HEK293T (cell line): ENCODE data around the gene DAPK1.

Source experiments
- CTCF ChIA-PET: fragments of 350-600 bp; formaldehyde crosslinking; extraction: SDS; loops from one replicate; lab custom pipeline; 2021; ENCODE audit warnings: antibody characterized with exemption, inconsistent platforms; lab: Yijun Ruan, JAX
- POLR2A ChIA-PET: fragments of 350-600 bp; formaldehyde crosslinking; extraction: SDS; loops from one replicate; lab custom pipeline; 2020; ENCODE audit warnings: antibody characterized with exemption, inconsistent platforms; lab: Yijun Ruan, JAX
- DNase-seq: peaks from one replicate; pipeline ENCODE4 v3.0.0; 2012; ENCODE audit warnings: mixed read lengths; ENCODE audit errors: extremely low spot score
- ARNT ChIP-seq: fragments of 450-650 bp; IDR thresholded peaks from 2 replicates; pipeline ENCODE4 v1.6.1; 2017; ENCODE audit warnings: mild to moderate bottlenecking
- BHLHE40 ChIP-seq: fragments of 450-650 bp; IDR thresholded peaks from 2 replicates; pipeline ENCODE4 v1.6.1; 2016; ENCODE audit warnings: mild to moderate bottlenecking, moderate library complexity, borderline replicate concordance
- CTBP1 ChIP-seq: fragments of 450-650 bp; IDR thresholded peaks from 2 replicates; pipeline ENCODE4 v1.6.1; 2016; ENCODE audit warnings: borderline replicate concordance
- ELF4 ChIP-seq: fragments of 450-650 bp; IDR thresholded peaks from 2 replicates; pipeline ENCODE4 v1.6.1; 2017; ENCODE audit warnings: antibody characterized with exemption
- FOXA1 ChIP-seq: fragments of 450-650 bp; IDR thresholded peaks from 2 replicates; pipeline ENCODE4 v1.6.1; 2016; ENCODE audit warnings: mild to moderate bottlenecking
- FOXK2 ChIP-seq: fragments of 450-650 bp; IDR thresholded peaks from 2 replicates; pipeline ENCODE4 v1.6.1; 2016; ENCODE audit warnings: mild to moderate bottlenecking
- FOXM1 ChIP-seq: fragments of 450-650 bp; IDR thresholded peaks from 2 replicates; pipeline ENCODE4 v1.6.1; 2017; ENCODE audit warnings: mild to moderate bottlenecking, borderline replicate concordance
- HDGF ChIP-seq: fragments of 450-650 bp; IDR thresholded peaks from 2 replicates; pipeline ENCODE4 v1.6.1; 2017; ENCODE audit warnings: antibody characterized with exemption, borderline replicate concordance
- L3MBTL2 ChIP-seq: fragments of 450-650 bp; conservative IDR thresholded peaks from 2 replicates; pipeline ENCODE4 v1.6.1; 2016; ENCODE audit warnings: mild to moderate bottlenecking
- LEF1 ChIP-seq: fragments of 450-650 bp; IDR thresholded peaks from 2 replicates; pipeline ENCODE4 v1.6.1; 2017; ENCODE audit warnings: mild to moderate bottlenecking, borderline replicate concordance
- NFRKB ChIP-seq: fragments of 450-650 bp; IDR thresholded peaks from 2 replicates; pipeline ENCODE4 v1.6.1; 2016; ENCODE audit warnings: mild to moderate bottlenecking, moderate library complexity
- SP1 ChIP-seq: fragments of 450-650 bp; IDR thresholded peaks from 2 replicates; pipeline ENCODE4 v1.6.1; 2017
- SUZ12 ChIP-seq: fragments of 450-650 bp; IDR thresholded peaks from 2 replicates; pipeline ENCODE4 v1.6.1; 2016; ENCODE audit warnings: mild to moderate bottlenecking
- TARDBP ChIP-seq: fragments of 450-650 bp; IDR thresholded peaks from 2 replicates; pipeline ENCODE4 v1.6.1; 2016
- ZNF384 ChIP-seq: fragments of 450-650 bp; IDR thresholded peaks from 2 replicates; pipeline ENCODE4 v1.6.1; 2016
- TF ChIP-seq, protein P1 (sequence below): fragments of 450-650 bp; IDR thresholded peaks from 2 replicates; pipeline ENCODE4 v1.6.1; 2016

Gene DAPK1

DNA sequence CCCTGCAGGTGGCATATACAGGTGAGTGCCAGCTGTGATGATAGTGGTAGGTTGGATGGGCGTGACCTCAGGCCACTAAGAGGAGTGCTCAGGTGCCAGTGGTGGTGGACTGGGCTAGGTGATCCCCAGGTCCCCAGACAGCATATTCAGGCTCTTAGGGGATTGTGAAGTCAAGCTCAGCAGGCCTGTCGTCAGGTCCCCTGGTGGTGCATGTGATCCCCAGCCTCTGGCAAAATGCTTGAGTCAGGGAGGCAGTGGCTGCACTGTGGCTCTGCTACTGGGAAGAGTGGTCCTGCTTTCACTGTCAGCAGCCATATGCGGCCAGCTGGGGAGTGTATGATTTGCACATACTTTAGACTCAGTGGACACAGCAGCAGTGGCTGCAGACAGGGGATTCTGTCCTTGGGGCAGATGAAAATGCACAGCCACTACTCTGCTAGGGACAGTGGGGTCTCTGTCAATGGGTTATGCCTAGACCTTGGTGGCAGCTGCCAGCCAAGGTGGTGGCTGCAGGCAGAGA is 196.6 kb downstream of the DAPK1 start:
- no peak for TF ChIP-seq L3MBTL2
- no peak for TF ChIP-seq FOXK2
- no peak for TF ChIP-seq SUZ12
- TF ChIP-seq FOXM1: no peak
- TF ChIP-seq ARNT: no peak
- no peak for TF ChIP-seq CTBP1
- TF ChIP-seq, protein P1, sequence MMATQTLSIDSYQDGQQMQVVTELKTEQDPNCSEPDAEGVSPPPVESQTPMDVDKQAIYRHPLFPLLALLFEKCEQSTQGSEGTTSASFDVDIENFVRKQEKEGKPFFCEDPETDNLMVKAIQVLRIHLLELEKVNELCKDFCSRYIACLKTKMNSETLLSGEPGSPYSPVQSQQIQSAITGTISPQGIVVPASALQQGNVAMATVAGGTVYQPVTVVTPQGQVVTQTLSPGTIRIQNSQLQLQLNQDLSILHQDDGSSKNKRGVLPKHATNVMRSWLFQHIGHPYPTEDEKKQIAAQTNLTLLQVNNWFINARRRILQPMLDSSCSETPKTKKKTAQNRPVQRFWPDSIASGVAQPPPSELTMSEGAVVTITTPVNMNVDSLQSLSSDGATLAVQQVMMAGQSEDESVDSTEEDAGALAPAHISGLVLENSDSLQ: no peak
- no peak for TF ChIP-seq LEF1
- TF ChIP-seq BHLHE40: no peak
- no peak for TF ChIP-seq FOXA1
- TF ChIP-seq HDGF: no peak
- TF ChIP-seq SP1: no peak
- TF ChIP-seq TARDBP: no peak
- ChIA-PET CTCF (no interaction called here), POLR2A (no interaction called here)
- DNase-seq: no peak

GRCh38 chr9:87695523-87695922 is 197.9 kb downstream of the DAPK1 start:
- ChIA-PET CTCF (no interaction called here), POLR2A (no interaction called here)
- DNase-seq: no peak
- TF ChIP-seq NFRKB (no peak), FOXM1 (no peak), ELF4 (no peak), FOXK2 (no peak), TARDBP (no peak)
- TF ChIP-seq, protein P1: no peak

DNA sequence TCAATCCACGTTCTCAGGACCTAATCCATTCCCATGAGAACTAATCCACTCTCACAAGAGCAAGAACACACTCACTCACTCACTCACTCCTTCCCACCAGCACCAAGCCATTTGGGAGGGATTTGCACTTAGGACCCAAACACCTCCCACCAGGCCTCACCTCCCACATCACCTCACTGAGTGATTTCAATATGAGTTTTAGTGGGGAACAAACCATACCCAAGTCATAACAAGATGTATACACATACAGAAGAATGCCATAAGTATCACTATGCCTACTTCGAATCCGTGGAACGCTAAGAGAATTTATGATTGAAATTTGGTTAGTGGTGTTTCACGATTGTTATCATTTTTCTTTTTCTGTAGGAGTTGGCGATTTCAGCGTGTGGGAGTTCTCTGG is 199.0 kb downstream of the DAPK1 start:
- POLR2A ChIA-PET: no interaction called here
- CTCF ChIA-PET: no interaction called here

GRCh38 chr9:87698069-87698809 is 200.6 kb downstream of the DAPK1 start:
- no peak for DNase-seq
- ChIA-PET POLR2A (no interaction called here), CTCF (no interaction called here)
- TF ChIP-seq FOXK2 (no peak), ELF4 (no peak), ARNT (no peak), BHLHE40 (no peak), ZNF384 (no peak), SUZ12 (no peak), SP1 (no peak), TARDBP (no peak), FOXA1 (no peak), NFRKB (no peak), L3MBTL2 (no peak), HDGF (no peak), LEF1 (no peak), FOXM1 (no peak), CTBP1 (no peak)
- TF ChIP-seq, protein P1: no peak

More for the DNA sequence above, 199.0 kb downstream of the DAPK1 start:
- TF ChIP-seq SP1 (no peak), HDGF (no peak)
- TF ChIP-seq, protein P1: no peak
- no peak for DNase-seq

DNA sequence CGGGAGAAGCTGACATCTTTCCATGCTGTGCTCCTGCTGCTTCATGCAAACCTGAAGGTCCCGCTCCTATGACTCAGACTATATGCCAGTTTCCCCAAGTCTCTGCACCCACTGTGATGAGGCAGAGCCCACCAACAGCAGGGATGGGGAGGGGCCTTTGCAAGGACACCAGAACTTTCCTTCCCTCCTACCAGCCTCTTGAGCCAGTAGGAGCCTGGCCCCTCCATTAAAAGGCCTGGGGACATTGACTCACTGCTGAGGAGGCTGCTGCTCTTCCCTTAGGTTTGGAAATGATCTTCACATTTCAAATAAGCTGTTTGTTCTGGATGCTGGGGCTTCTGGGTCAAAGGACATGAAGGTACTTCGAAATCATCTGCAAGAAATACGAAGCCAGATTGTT is 202.2 kb downstream of the DAPK1 start:
- no peak for DNase-seq
- TF ChIP-seq L3MBTL2: no peak
- no peak for TF ChIP-seq FOXM1
- POLR2A ChIA-PET: interaction anchor here (0.6 kb wide), 1 partner anchor 96 kb away, joined by 3 read pairs; no protein-coding TSS in a partner anchor
- CTCF ChIA-PET: no interaction called here

GRCh38 chr9:87701491-87701890 is 203.8 kb downstream of the DAPK1 start:
- TF ChIP-seq LEF1 (no peak), FOXM1 (no peak), SUZ12 (no peak), NFRKB (no peak), ELF4 (no peak), TARDBP (no peak), ZNF384 (no peak), CTBP1 (no peak), BHLHE40 (no peak), L3MBTL2 (no peak), HDGF (no peak)
- TF ChIP-seq, protein P1: no peak
- POLR2A ChIA-PET: no interaction called here
- CTCF ChIA-PET: no interaction called here
- no peak for DNase-seq
